UCSD-AML1 (cell line): ENCODE data around the gene TMEM186.
"Not testable (repeated sequence)": the region's sequence is repeated elsewhere in the genome, so short reads cannot be mapped to it uniquely, and the experiment has no call there.

ENCODE experiments used
- DNase-seq: peaks from one replicate; lab custom pipeline; 2025; ENCODE audit not compliant: unreplicated experiment; lab: John Stamatoyannopoulos, UW

Gene TMEM186

GRCh38 chr16:8812162-8812843 lies 14.9 kb upstream of the TMEM186 start:
- DNase-seq = no peak

- no peak for DNase-seq
Measured at GRCh38 chr16:8808613-8809353, 11.3 kb upstream of the TMEM186 start.

GRCh38 chr16:8808009-8808408 lies 10.6 kb upstream of the TMEM186 start:
- DNase-seq = no peak

- no peak for DNase-seq
Measured at GRCh38 chr16:8807189-8807588, 9.8 kb upstream of the TMEM186 start.

GRCh38 chr16:8806272-8806983 lies 9.0 kb upstream of the TMEM186 start:
- DNase-seq = no peak

GRCh38 chr16:8804313-8804712 lies 6.9 kb upstream of the TMEM186 start:
- DNase-seq = no peak

- DNase-seq = not testable (repeated sequence)
Measured at GRCh38 chr16:8803733-8804132, 6.3 kb upstream of the TMEM186 start.

GRCh38 chr16:8801701-8802100 lies 4.3 kb upstream of the TMEM186 start:
- no peak for DNase-seq

GRCh38 chr16:8798535-8799157 lies 1.2 kb upstream of the TMEM186 start:
- DNase-seq = no peak

GRCh38 chr16:8798174-8798527 lies 712 bp upstream of the TMEM186 start:
- no peak for DNase-seq

- DNase-seq = no peak
Measured at GRCh38 chr16:8796469-8797363, 723 bp downstream of the TMEM186 start.

- DNase-seq = no peak
Measured at GRCh38 chr16:8795818-8796217, 1.6 kb downstream of the TMEM186 start.

GRCh38 chr16:8795091-8795490 lies 2.3 kb downstream of the TMEM186 start:
- DNase-seq = no peak

GRCh38 chr16:8788578-8789172 lies 8.8 kb downstream of the TMEM186 start:
- DNase-seq = no peak

- DNase-seq = not testable (repeated sequence)
Measured at GRCh38 chr16:8786316-8786715, 11.1 kb downstream of the TMEM186 start.

GRCh38 chr16:8785408-8785807 lies 12.0 kb downstream of the TMEM186 start:
- no peak for DNase-seq

- no peak for DNase-seq
Measured at GRCh38 chr16:8782673-8783072, 14.8 kb downstream of the TMEM186 start.

GRCh38 chr16:8781797-8782196 lies 15.6 kb downstream of the TMEM186 start:
- no peak for DNase-seq

GRCh38 chr16:8777217-8777616 lies 20.2 kb downstream of the TMEM186 start:
- DNase-seq = no peak

- DNase-seq = no peak
Measured at GRCh38 chr16:8776129-8776584, 21.3 kb downstream of the TMEM186 start.
